K562 (cell line): ENCODE data around the gene SLC2A4. TPM values are rescaled to one million over a fixed set of nuclear protein-coding genes. Genes with fewer than 3 reads are reported as not detected.

Source experiments
- ATAC-seq: fragments of 200-7000 bp; cut with Tn5 transposase; 3 replicates; pipeline ENCODE4 v1.9.1; 2020; ENCODE audit warnings: moderate library complexity
- BruUV-seq: library from RNA; stranded (reverse); fragments of 400-500 nt; replicated peaks from 2 replicates; lab custom pipeline; 2021; lab: Mats Ljungman, UMichigan
- CTCF ChIA-PET: fragments of 300-600 bp; formaldehyde crosslinking; extraction: SDS; loops from one replicate; lab custom pipeline; 2021; ENCODE audit warnings: low intra/inter-chr PET ratio; lab: Yijun Ruan, JAX
- POLR2A ChIA-PET: fragments of 300-600, 350-650 bp; sonication (Branson Sonifier 250); formaldehyde crosslinking; extraction: SDS; loops from one replicate; lab custom pipeline; 2021; ENCODE audit warnings: antibody characterized with exemption, inconsistent platforms; lab: Yijun Ruan, JAX
- DNase-seq, 4 experiments: peaks; one replicate each; pipeline versions ENCODE4 v3.0.0 to v3.0.0-alpha.2; 2011 to 2018; ENCODE audit warnings: low spot score in 3 of 4, mixed read lengths in 3 of 4; ENCODE audit errors: extremely low read depth in 1 of 4
- FAIRE-seq: peaks from 2 replicates; lab custom pipeline; 2011; peaks lifted over from hg19 to GRCh38; lab: Jason Lieb, UNC
- H2AFZ ChIP-seq: 2 replicates; pipeline ENCODE4 v1.6.0; 2011; ENCODE audit warnings: low read depth, low read length, control low read depth, inconsistent platforms
- H3K27ac ChIP-seq: fragments of 200-600 bp; 3 replicates; pipeline ENCODE4 v1.8.0; 2011; ENCODE audit warnings: low read depth, mild to moderate bottlenecking, control low read depth, inconsistent platforms, low read length, moderate library complexity, mixed read lengths; ENCODE audit errors: extremely low read depth
- H3K27me3 ChIP-seq, 2 experiments: fragments of 300-600 bp in 1 of 2; 2 replicates in 1 of 2; 3 replicates in 1 of 2; pipeline versions ENCODE4 v1.6.0 to v1.8.0; 2011; ENCODE audit warnings: inconsistent platforms in 2 of 2, low read length in 2 of 2, mild to moderate bottlenecking in 1 of 2, mixed read lengths in 1 of 2, moderate library complexity in 1 of 2; ENCODE audit not compliant: control insufficient read depth in 2 of 2, insufficient read depth in 2 of 2
- H3K36me3 ChIP-seq: fragments of 300-600 bp; 3 replicates; pipeline ENCODE4 v1.8.0; 2011; ENCODE audit warnings: mild to moderate bottlenecking, low read length, inconsistent platforms; ENCODE audit not compliant: control insufficient read depth, insufficient read depth
- H3K4me1 ChIP-seq, 2 experiments: fragments of 200-600 bp in 1 of 2; replicated peaks in 1 of 2; 2 replicates in 1 of 2; 3 replicates in 1 of 2; pipeline versions ENCODE4 v1.5.1 to v1.8.0; 2011; ENCODE audit warnings: inconsistent platforms in 2 of 2, low read length in 2 of 2, mild to moderate bottlenecking in 1 of 2, mixed read lengths in 1 of 2, moderate library complexity in 1 of 2; ENCODE audit not compliant: control insufficient read depth in 2 of 2, insufficient read depth in 2 of 2
- H3K4me2 ChIP-seq: 2 replicates; pipeline ENCODE4 v1.6.1; 2011; ENCODE audit warnings: low read length, control low read depth, inconsistent platforms, mixed read lengths; ENCODE audit not compliant: insufficient read depth
- H3K4me3 ChIP-seq: fragments of 200-600 bp; sonication (generic), shearing (Covaris generic); 2 replicates; pipeline ENCODE4 v1.5.1; 2016; ENCODE audit warnings: control low read depth, inconsistent platforms
- H3K79me2 ChIP-seq: fragments of 200-600 bp; 3 replicates; pipeline ENCODE4 v1.8.0; 2011; ENCODE audit warnings: low read length, inconsistent platforms; ENCODE audit not compliant: control insufficient read depth, insufficient read depth
- H3K9ac ChIP-seq, 2 experiments: 2 replicates each; pipeline versions ENCODE4 v1.6.0 to v1.6.1; 2011; ENCODE audit warnings: low read depth in 2 of 2, low read length in 2 of 2, control low read depth in 1 of 2, inconsistent platforms in 1 of 2, mild to moderate bottlenecking in 1 of 2, mixed read lengths in 1 of 2; ENCODE audit not compliant: insufficient read depth in 1 of 2
- H3K9me1 ChIP-seq: one replicate; pipeline ENCODE4 v1.6.0; 2011; ENCODE audit warnings: inconsistent platforms, mild to moderate bottlenecking, low read length, moderate library complexity; ENCODE audit not compliant: control insufficient read depth, insufficient read depth
- H3K9me3 ChIP-seq: replicated peaks from 2 replicates; pipeline ENCODE4 v1.5.1; 2011; ENCODE audit warnings: low read depth, low read length, inconsistent platforms; ENCODE audit not compliant: control insufficient read depth, insufficient read depth
- H4K20me1 ChIP-seq: replicated peaks from 2 replicates; pipeline ENCODE4 v1.6.1; 2011; ENCODE audit warnings: low read length, inconsistent platforms, mixed read lengths; ENCODE audit not compliant: control insufficient read depth, insufficient read depth
- BRCA1 ChIP-seq, 2 experiments: fragments of 450-650 bp in 1 of 2; sonication (generic) in 1 of 2; formaldehyde crosslinking in 1 of 2; IDR thresholded peaks; 2 replicates each; pipeline versions ENCODE4 v1.5.0 to v1.6.1; 2017 to 2020; ENCODE audit warnings: mild to moderate bottlenecking in 1 of 2, missing genetic modification reagents in 1 of 2
- NFRKB ChIP-seq: fragments of 450-650 bp; IDR thresholded peaks from 2 replicates; pipeline ENCODE4 v1.6.1; 2016; ENCODE audit warnings: low read depth
- NFXL1 ChIP-seq: fragments of 450-650 bp; formaldehyde crosslinking; IDR thresholded peaks from 2 replicates; pipeline ENCODE4 v1.4.0; 2021; ENCODE audit warnings: mild to moderate bottlenecking
- SIN3A ChIP-seq, 2 experiments: fragments of 150-350 bp in 1 of 2; IDR thresholded peaks; 2 replicates each; pipeline ENCODE4 v1.6.1; 2011 to 2016; ENCODE audit warnings: borderline replicate concordance in 2 of 2, low read depth in 2 of 2, low read length in 2 of 2, mild to moderate bottlenecking in 2 of 2, moderate library complexity in 2 of 2; ENCODE audit not compliant: control insufficient read depth in 1 of 2
- SMARCC2 ChIP-seq: fragments of 450-650 bp; IDR thresholded peaks from 2 replicates; pipeline ENCODE4 v1.6.1; 2017; ENCODE audit warnings: antibody characterized with exemption, moderate library complexity, mild to moderate bottlenecking, low read depth
- ZBTB1 ChIP-seq: sonication (generic); formaldehyde crosslinking; IDR thresholded peaks from 2 replicates; pipeline ENCODE4 v1.8.1; 2023; ENCODE audit warnings: missing genetic modification reagents, low read depth, mild to moderate bottlenecking, borderline replicate concordance
- WGBS: fragments of 100-300 bp; shearing (Covaris generic); methylation state at CpG from one replicate; pipeline ENCODE4 v1.1.6; 2016; ENCODE audit warnings: low coverage, mixed read lengths; ENCODE audit not compliant: insufficient coverage; ENCODE audit errors: missing lambda C conversion rate; 5-methylcytosine and 5-hydroxymethylcytosine counted together
- in situ Hi-C: fragments of 300-500 bp; cut with MboI; formaldehyde crosslinking; loops from 4 replicates; pipeline ENCODE4 v1.15.0; 2018; ENCODE audit warnings: inconsistent platforms, mixed read lengths
- intact Hi-C: fragments of 100-400 bp; cut with micrococcal nuclease; formaldehyde crosslinking; loops from 2 replicates; pipeline ENCODE4 v1.14.2; 2022
- polyA plus RNA-seq, 8 experiments: library from polyadenylated mRNA; depleted of rRNA in 4 of 8; stranded (reverse) in 5 of 8; unstranded in 3 of 8; fragments of >200 nt; fragmentation: Nextera tagmentation in 2 of 8; fragmentation: Illumina TruSeq in 1 of 8; extraction: Ambion mirVana in 2 of 8; extraction: Trizol in 1 of 8; gene quantifications; 2 replicates each; pipeline versions ENCODE4 v1.2.1 to v1.2.3, GENCODE V29; 2011 to 2014; ENCODE audit warnings: inconsistent platforms in 1 of 8, missing spikeins in 1 of 8
- total RNA-seq, 7 experiments: library from RNA; depleted of rRNA in 6 of 7; stranded (reverse); fragments of >200 nt in 6 of 7; fragmentation: Illumina TruSeq in 2 of 7; extraction: Trizol in 2 of 7; gene quantifications; 2 replicates each; pipeline versions ENCODE4 v1.2.1 to v1.2.3, GENCODE V29; 2011 to 2021; ENCODE audit warnings: low replicate concordance in 1 of 7
- TF ChIP-seq, protein P1 (sequence below): fragments of 450-650 bp; formaldehyde crosslinking; IDR thresholded peaks from 2 replicates; pipeline ENCODE4 v1.4.0; 2020; ENCODE audit warnings: mild to moderate bottlenecking, moderate library complexity
- TF ChIP-seq, protein P2 (sequence below): fragments of 450-650 bp; formaldehyde crosslinking; conservative IDR thresholded peaks from 2 replicates; pipeline ENCODE4 v1.4.0; 2022; ENCODE audit warnings: mild to moderate bottlenecking, missing genetic modification characterization
- TF ChIP-seq, protein P3 (sequence below): IDR thresholded peaks from 3 replicates; pipeline ENCODE4 v1.6.1; 2011; ENCODE audit warnings: borderline replicate concordance, mild to moderate bottlenecking; ENCODE audit not compliant: insufficient read length, insufficient read depth

The SLC2A4 gene
- total and polyA plus RNA-seq, 9 of the 15 experiments (the other 6 are each of a cell fraction or from before 2014, with no cell fraction given): 0.74 to 3.5 (median 1.6) TPM

- POLR2A ChIA-PET: interaction anchor here (0.6 to 1.6 kb wide), 4 partner anchors 23 to 67 kb away, joined by 3 to 5 read pairs (median 3); no protein-coding TSS in a partner anchor
- H3K27me3 ChIP-seq: no peaks in the 10 kb centered on the region
- H3K4me1 ChIP-seq: peaks cover 23 to 25% of the 10 kb centered on the region in 2 experiments
- no peak for FAIRE-seq
- intact Hi-C loops: no loop called here
- H3K79me2 ChIP-seq: peaks cover 51% of the 10 kb centered on the region
- peaks cover 58% of the 10 kb centered on the region for H3K36me3 ChIP-seq
- no peak for TF ChIP-seq ZBTB1 (CRISPR knock-in tag)
- no peak for TF ChIP-seq NFRKB
- TF ChIP-seq, protein P1, sequence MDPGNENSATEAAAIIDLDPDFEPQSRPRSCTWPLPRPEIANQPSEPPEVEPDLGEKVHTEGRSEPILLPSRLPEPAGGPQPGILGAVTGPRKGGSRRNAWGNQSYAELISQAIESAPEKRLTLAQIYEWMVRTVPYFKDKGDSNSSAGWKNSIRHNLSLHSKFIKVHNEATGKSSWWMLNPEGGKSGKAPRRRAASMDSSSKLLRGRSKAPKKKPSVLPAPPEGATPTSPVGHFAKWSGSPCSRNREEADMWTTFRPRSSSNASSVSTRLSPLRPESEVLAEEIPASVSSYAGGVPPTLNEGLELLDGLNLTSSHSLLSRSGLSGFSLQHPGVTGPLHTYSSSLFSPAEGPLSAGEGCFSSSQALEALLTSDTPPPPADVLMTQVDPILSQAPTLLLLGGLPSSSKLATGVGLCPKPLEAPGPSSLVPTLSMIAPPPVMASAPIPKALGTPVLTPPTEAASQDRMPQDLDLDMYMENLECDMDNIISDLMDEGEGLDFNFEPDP (CRISPR knock-in tag): no peak
- TF ChIP-seq SMARCC2: no peak
- 0 out of 4 replicates have a peak, but pooled peaks of 1 of the 2 experiments have one; percentile 10 for TF ChIP-seq SIN3A (IDR thresholded peaks at IDR 0.05; ENCODE audit: borderline replicate concordance in 2 of 2, control insufficient read depth in 1 of 2, low read depth in 2 of 2, low read length in 2 of 2)
- TF ChIP-seq NFXL1 (CRISPR knock-in tag): no peak
- TF ChIP-seq, protein P2, sequence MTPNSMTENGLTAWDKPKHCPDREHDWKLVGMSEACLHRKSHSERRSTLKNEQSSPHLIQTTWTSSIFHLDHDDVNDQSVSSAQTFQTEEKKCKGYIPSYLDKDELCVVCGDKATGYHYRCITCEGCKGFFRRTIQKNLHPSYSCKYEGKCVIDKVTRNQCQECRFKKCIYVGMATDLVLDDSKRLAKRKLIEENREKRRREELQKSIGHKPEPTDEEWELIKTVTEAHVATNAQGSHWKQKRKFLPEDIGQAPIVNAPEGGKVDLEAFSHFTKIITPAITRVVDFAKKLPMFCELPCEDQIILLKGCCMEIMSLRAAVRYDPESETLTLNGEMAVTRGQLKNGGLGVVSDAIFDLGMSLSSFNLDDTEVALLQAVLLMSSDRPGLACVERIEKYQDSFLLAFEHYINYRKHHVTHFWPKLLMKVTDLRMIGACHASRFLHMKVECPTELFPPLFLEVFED (CRISPR knock-in tag): no peak
- TF ChIP-seq, protein P3, sequence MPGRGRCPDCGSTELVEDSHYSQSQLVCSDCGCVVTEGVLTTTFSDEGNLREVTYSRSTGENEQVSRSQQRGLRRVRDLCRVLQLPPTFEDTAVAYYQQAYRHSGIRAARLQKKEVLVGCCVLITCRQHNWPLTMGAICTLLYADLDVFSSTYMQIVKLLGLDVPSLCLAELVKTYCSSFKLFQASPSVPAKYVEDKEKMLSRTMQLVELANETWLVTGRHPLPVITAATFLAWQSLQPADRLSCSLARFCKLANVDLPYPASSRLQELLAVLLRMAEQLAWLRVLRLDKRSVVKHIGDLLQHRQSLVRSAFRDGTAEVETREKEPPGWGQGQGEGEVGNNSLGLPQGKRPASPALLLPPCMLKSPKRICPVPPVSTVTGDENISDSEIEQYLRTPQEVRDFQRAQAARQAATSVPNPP: no peak
- TF ChIP-seq BRCA1 (IDR thresholded peaks at IDR 0.05): no peak
- no peak for TF ChIP-seq BRCA1 (CRISPR knock-in tag; IDR thresholded peaks at IDR 0.05)
- BruUV-seq: no TSS peak
- H3K4me3 ChIP-seq: peak overlapping the region; percentile 96; the same call in 1 of the 2 replicates
- peak overlapping the region; percentile 44 to 50; a peak in 3 of 4 replicates for H3K9ac ChIP-seq
- CTCF ChIA-PET: no interaction called here
- ATAC-seq: no peak
- H4K20me1 ChIP-seq: peaks cover 40% of the 10 kb centered on the region
- no peaks in the 10 kb centered on the region for H3K9me3 ChIP-seq
- H3K4me2 ChIP-seq: peak overlapping the region; percentile 97
- peak overlapping the region; percentile 93 for H3K27ac ChIP-seq
- H3K9me1 ChIP-seq: peaks cover 11% of the 10 kb centered on the region
- H2AFZ ChIP-seq: no peak overlapping the region
- 40% methylated on average over 12 of the region's 12 CpGs for WGBS
- no peak for DNase-seq
- in situ Hi-C loops: no loop called here
These were observed 28.1 kb downstream of the SLC2A4 start for GRCh38 chr17:7309628-7310027.
